Panc1 (cell line): Measurements from ENCODE around the gene ZMAT5. TPM values are rescaled to one million over a fixed set of nuclear protein-coding genes. Genes with fewer than 3 reads are reported as not detected.

ENCODE experiments used
- ATAC-seq: fragments of 200-7000 bp; cut with Tn5 transposase; 2 replicates; pipeline ENCODE4 v1.9.1; 2020; ENCODE audit warnings: mild to moderate bottlenecking, moderate library complexity
- BruUV-seq: library from RNA; stranded (reverse); fragments of 400-500 nt; replicated peaks from 2 replicates; lab custom pipeline; 2021; lab: Mats Ljungman, UMichigan
- CTCF ChIA-PET: fragments of 300-600 bp; sonication (Branson Sonifier 250); formaldehyde crosslinking; loops from one replicate; lab custom pipeline; 2022; ENCODE audit warnings: antibody characterized with exemption; lab: Charles Lee
- POLR2A ChIA-PET: fragments of 300-600 bp; sonication (Branson Sonifier 250); formaldehyde crosslinking; loops from one replicate; lab custom pipeline; 2022; ENCODE audit warnings: antibody characterized with exemption; lab: Charles Lee
- DNase-seq: peaks from one replicate; pipeline ENCODE4 v3.0.0-alpha.2; 2010; ENCODE audit warnings: low read depth, low spot score
- H3K27ac ChIP-seq: 2 replicates; pipeline ENCODE4 v1.5.1; 2011; ENCODE audit warnings: mild to moderate bottlenecking, low read length, inconsistent platforms
- H3K27me3 ChIP-seq: fragments of 200-500 bp; sonication (Bioruptor generic); 2 replicates; pipeline ENCODE4 v1.6.0; 2014; ENCODE audit warnings: low read length, inconsistent platforms; ENCODE audit not compliant: control insufficient read depth, insufficient read depth
- H3K36me3 ChIP-seq: fragments of 200-500 bp; sonication (Bioruptor generic); 2 replicates; pipeline ENCODE4 v1.5.1; 2014; ENCODE audit warnings: inconsistent platforms, mild to moderate bottlenecking, low read length, moderate library complexity; ENCODE audit not compliant: control insufficient read depth, insufficient read depth
- H3K4me1 ChIP-seq: 2 replicates; pipeline ENCODE4 v1.5.1; 2011; ENCODE audit warnings: inconsistent platforms, mild to moderate bottlenecking, low read length, moderate library complexity; ENCODE audit not compliant: control insufficient read depth, insufficient read depth
- H3K4me3 ChIP-seq, 2 experiments: 2 replicates each; pipeline ENCODE4 v1.5.1; 2011 to 2012; ENCODE audit warnings: low read depth in 2 of 2, low read length in 2 of 2, mild to moderate bottlenecking in 2 of 2, inconsistent platforms in 1 of 2, moderate library complexity in 1 of 2
- H3K9me3 ChIP-seq: fragments of 200-500 bp; sonication (Bioruptor generic); 2 replicates; pipeline ENCODE4 v1.5.1; 2014; ENCODE audit warnings: low read depth, mild to moderate bottlenecking, inconsistent platforms, low read length, moderate library complexity; ENCODE audit not compliant: control insufficient read depth, insufficient read depth
- CTCF ChIP-seq: fragments of 450-650 bp; IDR thresholded peaks from 2 replicates; pipeline ENCODE4 v1.5.1; 2017; ENCODE audit warnings: mild to moderate bottlenecking
- POLR2AphosphoS5 ChIP-seq: IDR thresholded peaks from 2 replicates; pipeline ENCODE4 v1.6.1; 2012; ENCODE audit warnings: mild to moderate bottlenecking, low read depth, low read length, moderate library complexity
- REST ChIP-seq, 2 experiments: IDR thresholded peaks; 2 replicates each; pipeline ENCODE4 v1.6.1; 2011 to 2012; ENCODE audit warnings: low read depth in 2 of 2, control low read depth in 1 of 2, low read length in 1 of 2, mild to moderate bottlenecking in 1 of 2, moderate library complexity in 1 of 2; ENCODE audit not compliant: insufficient read depth in 1 of 2
- SIN3A ChIP-seq: IDR thresholded peaks from 2 replicates; pipeline ENCODE4 v1.6.1; 2012; ENCODE audit warnings: low read depth, mild to moderate bottlenecking, low read length, moderate library complexity, borderline replicate concordance; ENCODE audit not compliant: insufficient read depth
- TCF7L2 ChIP-seq: IDR thresholded peaks from 2 replicates; pipeline ENCODE4 v1.6.1; 2011; ENCODE audit warnings: mild to moderate bottlenecking, low read depth, low read length, inconsistent platforms
- in situ Hi-C: cut with HindIII; loops from 2 replicates; pipeline ENCODE4 v1.10.0; 2016; ENCODE audit warnings: low sequenced_read_pairs, low pct_unique_long_range_greater_than_20kb
- intact Hi-C: fragments of 100-400 bp; cut with micrococcal nuclease; formaldehyde crosslinking; loops from one replicate; pipeline ENCODE4 v1.10.0; 2022; ENCODE audit not compliant: unreplicated experiment
- total RNA-seq: library from RNA; stranded (reverse); gene quantifications from one replicate; pipeline ENCODE4 v1.2.1, GENCODE V29; 2021; ENCODE audit not compliant: unreplicated experiment

The ZMAT5 gene
- total RNA-seq, 1 experiment from 2014 or later: 22.4 TPM

GRCh38 chr22:29765905-29766631, 739 bp downstream of the ZMAT5 start:
- intact Hi-C loops (no loop called here), in situ Hi-C loops (no loop called here)

GRCh38 chr22:29762263-29762662, 4.5 kb downstream of the ZMAT5 start:
- BruUV-seq: no TSS peak
- in situ Hi-C loops (no loop called here), intact Hi-C loops (no loop called here)
- CTCF ChIA-PET: interaction anchor here (0.6 kb wide), 1 partner anchor 243 kb away, joined by 3 read pairs; no protein-coding TSS in a partner anchor
- H3K9me3 ChIP-seq: no peaks in the 10 kb centered on the region
- POLR2A ChIA-PET: no interaction called here
- no peak for ATAC-seq
- peaks cover 6% of the 10 kb centered on the region; the same call in 1 of the 2 replicates for H3K4me1 ChIP-seq
- DNase-seq: no peak
- no peak overlapping the region for H3K4me3 ChIP-seq
- no peak for TF ChIP-seq REST (IDR thresholded peaks at IDR 0.05; ENCODE audit: insufficient read depth in 1 of 2, low read depth in 2 of 2, low read length in 1 of 2)
- TF ChIP-seq CTCF: no peak
- no peak for TF ChIP-seq POLR2AphosphoS5
- no peak for TF ChIP-seq TCF7L2
- no peak for TF ChIP-seq SIN3A
- H3K27ac ChIP-seq: no peak overlapping the region
- no peaks in the 10 kb centered on the region for H3K27me3 ChIP-seq
- H3K36me3 ChIP-seq: no peaks in the 10 kb centered on the region; the same call in 1 of the 2 replicates

More at GRCh38 chr22:29765905-29766631, 739 bp downstream of the ZMAT5 start:
- BruUV-seq: TSS peak; percentile 94
- peak; percentile 4; the same call in 1 of the 2 replicates for ATAC-seq
- Histone ChIP-seq H3K9me3 (no peaks in the 10 kb centered on the region), H3K27ac (peak overlapping the region; percentile 96), H3K4me3 (peak overlapping the region; percentile 97 to 98), H3K4me1 (peaks cover 6% of the 10 kb centered on the region; the same call in 1 of the 2 replicates), H3K36me3 (no peaks in the 10 kb centered on the region; the same call in 1 of the 2 replicates), H3K27me3 (no peaks in the 10 kb centered on the region)
- no peak for DNase-seq
- TF ChIP-seq SIN3A (no peak), CTCF (no peak), TCF7L2 (no peak), REST (IDR thresholded peaks at IDR 0.05; ENCODE audit: insufficient read depth in 1 of 2, low read depth in 2 of 2, low read length in 1 of 2) (no peak), POLR2AphosphoS5 (no peak)
- ChIA-PET POLR2A (no interaction called here), CTCF (no interaction called here)
